ENCODE results near the gene QKI.
"Not testable (repeated sequence)": the region's sequence is repeated elsewhere in the genome, so short reads cannot be mapped to it uniquely, and the experiment has no call there.

The QKI gene

GRCh38 chr6:163414946-163415619, 565 bp downstream of the QKI start:
- no peak for DNase-seq (ENCODE audit: low spot score)

GRCh38 chr6:163415620-163416556, 1.4 kb downstream of the QKI start:
- no peak for DNase-seq (ENCODE audit: low spot score)

- no peak for DNase-seq (ENCODE audit: low spot score)
Measured at GRCh38 chr6:163416557-163417253, 2.2 kb downstream of the QKI start.

GRCh38 chr6:163417595-163417994, 3.1 kb downstream of the QKI start:
- DNase-seq (ENCODE audit: low spot score), result no peak

GRCh38 chr6:163418311-163419029, 4.0 kb downstream of the QKI start:
- DNase-seq (ENCODE audit: low spot score), result no peak

GRCh38 chr6:163419413-163420288, 5.1 kb downstream of the QKI start:
- DNase-seq (ENCODE audit: low spot score), result no peak

GRCh38 chr6:163420289-163420614, 5.7 kb downstream of the QKI start:
- no peak for DNase-seq (ENCODE audit: low spot score)

GRCh38 chr6:163422550-163422949, 8.0 kb downstream of the QKI start:
- DNase-seq (ENCODE audit: low spot score), result no peak

GRCh38 chr6:163423696-163424095, 9.2 kb downstream of the QKI start:
- no peak for DNase-seq (ENCODE audit: low spot score)

- no peak for DNase-seq (ENCODE audit: low spot score)
Measured at GRCh38 chr6:163427498-163428254, 13.2 kb downstream of the QKI start.

- no peak for DNase-seq (ENCODE audit: low spot score)
Measured at GRCh38 chr6:163428373-163428772, 13.9 kb downstream of the QKI start.

- DNase-seq (ENCODE audit: low spot score), result no peak
Measured at GRCh38 chr6:163429858-163430448, 15.4 kb downstream of the QKI start.

- DNase-seq (ENCODE audit: low spot score), result no peak
Measured at GRCh38 chr6:163432300-163432699, 17.8 kb downstream of the QKI start.

- DNase-seq (ENCODE audit: low spot score), result not testable (repeated sequence)
Measured at GRCh38 chr6:163433486-163433885, 19.0 kb downstream of the QKI start.

- no peak for DNase-seq (ENCODE audit: low spot score)
Measured at GRCh38 chr6:163435023-163435422, 20.5 kb downstream of the QKI start.

GRCh38 chr6:163436843-163437242, 22.3 kb downstream of the QKI start:
- DNase-seq (ENCODE audit: low spot score), result no peak

- no peak for DNase-seq (ENCODE audit: low spot score)
Measured at GRCh38 chr6:163437466-163437865, 22.9 kb downstream of the QKI start.

GRCh38 chr6:163438298-163438939, 23.9 kb downstream of the QKI start:
- no peak for DNase-seq (ENCODE audit: low spot score)

- DNase-seq (ENCODE audit: low spot score), result no peak
Measured at GRCh38 chr6:163438940-163439335, 24.4 kb downstream of the QKI start.

Measured in ecto neural progenitor cell (in vitro differentiated cells).